CD4-positive, alpha-beta T cell (primary cell): ENCODE measurements around the gene TMEM217. TPM values are rescaled to one million over a fixed set of nuclear protein-coding genes. Genes with fewer than 3 reads are reported as not detected.
A peak's percentile ranks its signal among the peaks of the same experiment; 100 is the strongest.
"Not testable (repeated sequence)": the region's sequence is repeated elsewhere in the genome, so short reads cannot be mapped to it uniquely, and the experiment has no call there.

Source experiments
- ATAC-seq: fragments of 200-7000 bp; cut with Tn5 transposase; one replicate; pipeline ENCODE4 v1.10.0; 2022; ENCODE audit warnings: mild to moderate bottlenecking; ENCODE audit not compliant: poor library complexity
- CTCF ChIA-PET: fragments of 350-600 bp; sonication (Branson Sonifier 250); formaldehyde crosslinking; loops from one replicate; lab custom pipeline; 2021; ENCODE audit warnings: antibody characterized with exemption, inconsistent platforms; lab: Charles Lee
- POLR2A ChIA-PET: fragments of 350-600 bp; sonication (Branson Sonifier 250); formaldehyde crosslinking; loops from one replicate; lab custom pipeline; 2021; ENCODE audit warnings: antibody characterized with exemption, inconsistent platforms; lab: Charles Lee
- DNase-seq, 14 experiments: peaks; one replicate each; pipeline ENCODE4 v3.0.0-alpha.2; 2013 to 2020; ENCODE audit warnings: mixed read lengths in 2 of 14
- H3K27ac ChIP-seq, 2 donors: one replicate each; pipeline versions ENCODE4 v1.5.1 to v1.7.0; 2013; ENCODE audit warnings: low read length in 2 of 2, low read depth in 1 of 2, mild to moderate bottlenecking in 1 of 2
- H3K27me3 ChIP-seq, 2 experiments: 1 replicate in 1 of 2; 2 replicates in 1 of 2; pipeline versions ENCODE4 v1.6.1 to v1.7.0; 2013; ENCODE audit warnings: low read length in 2 of 2, control low read depth in 1 of 2, mild to moderate bottlenecking in 1 of 2, moderate library complexity in 1 of 2; ENCODE audit not compliant: insufficient read depth in 2 of 2, control insufficient read depth in 1 of 2
- H3K36me3 ChIP-seq: one replicate; pipeline ENCODE4 v1.6.1; 2013; ENCODE audit warnings: low read length, control low read depth; ENCODE audit not compliant: insufficient read depth
- H3K4me1 ChIP-seq: one replicate; pipeline ENCODE4 v1.6.1; 2013; ENCODE audit warnings: low read length, control low read depth; ENCODE audit not compliant: insufficient read depth
- H3K4me3 ChIP-seq: one replicate; pipeline ENCODE4 v1.5.1; 2013; ENCODE audit warnings: mild to moderate bottlenecking, low read length, moderate library complexity
- H3K9me3 ChIP-seq, 2 experiments: 1 replicate in 1 of 2; 2 replicates in 1 of 2; pipeline versions ENCODE4 v1.6.1 to v1.7.0; 2013; ENCODE audit warnings: low read length in 2 of 2, mild to moderate bottlenecking in 2 of 2, control low read depth in 1 of 2, moderate library complexity in 1 of 2; ENCODE audit not compliant: control insufficient read depth in 1 of 2, insufficient read depth in 1 of 2
- H3K27ac Mint-ChIP-seq: one replicate; pipeline ENCODE4 v1.8.0; 2020; ENCODE audit warnings: mixed read lengths
- H3K27me3 Mint-ChIP-seq: one replicate; pipeline ENCODE4 v1.8.0; 2021; ENCODE audit warnings: mixed read lengths
- H3K36me3 Mint-ChIP-seq: one replicate; pipeline ENCODE4 v1.8.0; 2021; ENCODE audit warnings: low read depth, mixed read lengths
- H3K4me1 Mint-ChIP-seq: one replicate; pipeline ENCODE4 v1.8.0; 2021; ENCODE audit warnings: low read depth, mixed read lengths
- H3K4me3 Mint-ChIP-seq: one replicate; pipeline ENCODE4 v1.8.0; 2020; ENCODE audit warnings: mild to moderate bottlenecking, mixed read lengths
- H3K9me3 Mint-ChIP-seq: one replicate; pipeline ENCODE4 v1.8.0; 2020; ENCODE audit warnings: mixed read lengths
- intact Hi-C, 2 experiments: fragments of 100-400 bp; cut with DNase I in 1 of 2; cut with micrococcal nuclease in 1 of 2; formaldehyde crosslinking; loops; one replicate each; pipeline versions ENCODE4 v1.15.1 to v1.9.0; 2023 to 2025; cut with DNase I, micrococcal nuclease
- total RNA-seq, 174 experiments: library from RNA in 2 of 174; stranded (reverse) in 2 of 174; gene quantifications; one replicate each; pipeline ENCODE4 v1.2.3 and lab custom pipeline; 2021 to 2026
- TF ChIP-seq, protein P1 (sequence below): fragments of 200-600 bp; IDR thresholded peaks from one replicate; pipeline ENCODE4 v1.8.0; 2022; ENCODE audit warnings: antibody characterized with exemption, mild to moderate bottlenecking

The TMEM217 gene
- total RNA-seq, 2 experiments from 2014 or later = 0.41 to 0.47 TPM

DNA sequence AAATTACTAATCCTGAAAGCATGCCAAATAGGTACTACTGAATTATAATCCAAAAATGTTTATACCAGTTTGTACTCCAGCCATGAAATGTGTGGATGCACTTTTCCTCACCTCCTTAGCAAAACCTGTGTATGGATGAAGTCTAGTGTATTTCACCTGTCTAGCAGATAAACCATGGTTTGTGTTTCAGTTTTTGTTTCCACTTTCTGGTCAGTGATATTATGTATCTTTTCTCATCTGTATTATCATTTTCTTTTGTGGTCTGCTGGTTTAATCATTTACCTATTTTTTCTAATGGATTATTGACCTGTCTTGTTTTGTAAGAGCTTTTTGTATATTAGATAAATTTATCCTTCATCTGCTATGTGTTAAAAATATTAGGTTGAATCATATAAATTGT, 41.0 kb upstream of the TMEM217 start:
- TF ChIP-seq, protein P1, sequence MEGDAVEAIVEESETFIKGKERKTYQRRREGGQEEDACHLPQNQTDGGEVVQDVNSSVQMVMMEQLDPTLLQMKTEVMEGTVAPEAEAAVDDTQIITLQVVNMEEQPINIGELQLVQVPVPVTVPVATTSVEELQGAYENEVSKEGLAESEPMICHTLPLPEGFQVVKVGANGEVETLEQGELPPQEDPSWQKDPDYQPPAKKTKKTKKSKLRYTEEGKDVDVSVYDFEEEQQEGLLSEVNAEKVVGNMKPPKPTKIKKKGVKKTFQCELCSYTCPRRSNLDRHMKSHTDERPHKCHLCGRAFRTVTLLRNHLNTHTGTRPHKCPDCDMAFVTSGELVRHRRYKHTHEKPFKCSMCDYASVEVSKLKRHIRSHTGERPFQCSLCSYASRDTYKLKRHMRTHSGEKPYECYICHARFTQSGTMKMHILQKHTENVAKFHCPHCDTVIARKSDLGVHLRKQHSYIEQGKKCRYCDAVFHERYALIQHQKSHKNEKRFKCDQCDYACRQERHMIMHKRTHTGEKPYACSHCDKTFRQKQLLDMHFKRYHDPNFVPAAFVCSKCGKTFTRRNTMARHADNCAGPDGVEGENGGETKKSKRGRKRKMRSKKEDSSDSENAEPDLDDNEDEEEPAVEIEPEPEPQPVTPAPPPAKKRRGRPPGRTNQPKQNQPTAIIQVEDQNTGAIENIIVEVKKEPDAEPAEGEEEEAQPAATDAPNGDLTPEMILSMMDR = no peak
- Mint-ChIP-seq H3K4me3 (no peak overlapping the region), H3K27ac (no peak overlapping the region), H3K4me1 (no peaks in the 10 kb centered on the region), H3K36me3 (peaks cover 78% of the 10 kb centered on the region), H3K9me3 (peaks cover 3% of the 10 kb centered on the region), H3K27me3 (no peaks in the 10 kb centered on the region)
- H3K9me3 ChIP-seq = no peaks in the 10 kb centered on the region
- DNase-seq = no peak
- no peaks in the 10 kb centered on the region for H3K27me3 ChIP-seq
- CTCF ChIA-PET = interaction anchor here (0.9 to 1.2 kb wide), 2 partner anchors 15 to 812 kb away, joined by 4 read pairs; no protein-coding TSS in a partner anchor
- ATAC-seq = no peak
- peaks cover 44% of the 10 kb centered on the region for H3K36me3 ChIP-seq
- H3K4me1 ChIP-seq = no peaks in the 10 kb centered on the region
- H3K27ac ChIP-seq = no peak overlapping the region
- POLR2A ChIA-PET = no interaction called here
- no peak overlapping the region for H3K4me3 ChIP-seq
- intact Hi-C loops = no loop called here

- H3K27me3 Mint-ChIP-seq, H3K4me1 Mint-ChIP-seq, H3K4me3 Mint-ChIP-seq, ATAC-seq, H3K27ac Mint-ChIP-seq, CTCF ChIA-PET, POLR2A ChIA-PET, DNase-seq, H3K27ac ChIP-seq, H3K9me3 Mint-ChIP-seq, H3K9me3 ChIP-seq, H3K27me3 ChIP-seq, H3K4me3 ChIP-seq, intact Hi-C loops, H3K4me1 ChIP-seq: not testable (repeated sequence)
- peaks cover 40% of the 10 kb centered on the region for H3K36me3 ChIP-seq
- H3K36me3 Mint-ChIP-seq = peaks cover 75% of the 10 kb centered on the region
Measured at GRCh38 chr6:37297637-37298036, 39.7 kb upstream of the TMEM217 start.

- ChIA-PET POLR2A (interaction anchor here (1.2 kb wide), 1 partner anchor 10 kb away, joined by 3 read pairs; no protein-coding TSS in a partner anchor), CTCF (no interaction called here)
- TF ChIP-seq, protein P1 = no peak
- ATAC-seq (no peak), DNase-seq (no peak)
- Mint-ChIP-seq H3K4me1 (peaks cover 17% of the 10 kb centered on the region), H3K27me3 (no peaks in the 10 kb centered on the region), H3K27ac (no peak overlapping the region), H3K4me3 (no peak overlapping the region), H3K9me3 (peaks cover 3% of the 10 kb centered on the region), H3K36me3 (peaks cover 77% of the 10 kb centered on the region)
- Histone ChIP-seq H3K9me3 (no peaks in the 10 kb centered on the region), H3K4me1 (peaks cover 21% of the 10 kb centered on the region), H3K4me3 (no peak overlapping the region), H3K27me3 (no peaks in the 10 kb centered on the region), H3K27ac (no peak overlapping the region), H3K36me3 (peaks cover 53% of the 10 kb centered on the region)
- intact Hi-C loops = no loop called here
Measured at GRCh38 chr6:37293426-37293825, 35.5 kb upstream of the TMEM217 start.

GRCh38 chr6:37289931-37290330, 32.0 kb upstream of the TMEM217 start:
- no peaks in the 10 kb centered on the region for H3K27me3 Mint-ChIP-seq
- intact Hi-C loops = no loop called here
- Histone ChIP-seq H3K27ac (peak overlapping the region in 1 of 2 donors; percentile 48), H3K4me3 (no peak overlapping the region), H3K27me3 (no peaks in the 10 kb centered on the region), H3K4me1 (peaks cover 24% of the 10 kb centered on the region), H3K9me3 (no peaks in the 10 kb centered on the region), H3K36me3 (peaks cover 54% of the 10 kb centered on the region)
- peaks cover 84% of the 10 kb centered on the region for H3K36me3 Mint-ChIP-seq
- no peak overlapping the region for H3K4me3 Mint-ChIP-seq
- POLR2A ChIA-PET = no interaction called here
- ATAC-seq (peak; percentile 84), DNase-seq (peak in 7 of 14 experiments; percentile 3 to 68 (median 23))
- H3K27ac Mint-ChIP-seq = peak overlapping the region; percentile 66
- H3K9me3 Mint-ChIP-seq = no peaks in the 10 kb centered on the region
- TF ChIP-seq, protein P1 = no peak
- CTCF ChIA-PET = no interaction called here
- peaks cover 22% of the 10 kb centered on the region for H3K4me1 Mint-ChIP-seq
